ENCODE data around the gene GDF10. TPM values are rescaled to one million over a fixed set of nuclear protein-coding genes. Genes with fewer than 3 reads are reported as not detected.

GDF10 gene
- total and polyA plus RNA-seq, 9 of the 15 experiments (the other 6 are each of a cell fraction or from before 2014, with no cell fraction given), result 0.03 to 0.20 (median 0.11) TPM; not detected in 6

- Histone ChIP-seq H3K79me2 (ENCODE audit: control insufficient read depth, insufficient read depth, low read length) (no peaks in the 10 kb centered on the region), H3K4me2 (ENCODE audit: insufficient read depth, low read length) (no peak overlapping the region), H2AFZ (ENCODE audit: low read depth, low read length) (no peak overlapping the region), H3K9ac (ENCODE audit: insufficient read depth in 1 of 2, low read depth in 2 of 2, low read length in 2 of 2) (no peak overlapping the region), H3K4me3 (no peak overlapping the region), H3K9me1 (ENCODE audit: control insufficient read depth, insufficient read depth, low read length) (no peaks in the 10 kb centered on the region), H4K20me1 (replicated peaks; ENCODE audit: control insufficient read depth, insufficient read depth, low read length) (peaks cover 4% of the 10 kb centered on the region; the same call in 1 of the 2 replicates), H3K9me3 (replicated peaks; ENCODE audit: control insufficient read depth, insufficient read depth, low read depth, low read length) (no peaks in the 10 kb centered on the region), H3K27me3 (ENCODE audit: control insufficient read depth in 2 of 2, insufficient read depth in 2 of 2, low read length in 2 of 2) (no peaks in the 10 kb centered on the region; a peak in 1 of 5 replicates), H3K36me3 (ENCODE audit: control insufficient read depth, insufficient read depth, low read length) (no peaks in the 10 kb centered on the region), H3K27ac (ENCODE audit: extremely low read depth, low read depth, low read length) (no peak overlapping the region), H3K4me1 (replicated peaks in 1 of 2; ENCODE audit: control insufficient read depth in 2 of 2, insufficient read depth in 2 of 2, low read length in 2 of 2) (peaks cover 7 to 11% of the 10 kb centered on the region in 2 experiments)
- intact Hi-C loops (cut with micrococcal nuclease) (no loop called here), in situ Hi-C loops (cut with MboI) (loop anchor here (10.0 kb wide), 1 partner anchor 282 kb away; no protein-coding TSS in a partner anchor)
- ChIA-PET CTCF (ENCODE audit: low intra/inter-chr PET ratio) (no interaction called here), POLR2A (no interaction called here)
- no TSS peak for BruUV-seq (replicated peaks)
- ATAC-seq (no peak), FAIRE-seq (no peak), DNase-seq (ENCODE audit: extremely low read depth in 1 of 4, low spot score in 3 of 4) (no peak)
- 12% methylated on average over 4 of the region's 4 CpGs for WGBS (ENCODE audit: insufficient coverage, low coverage, missing lambda C conversion rate)
- no peak for TF ChIP-seq PBX2 (CRISPR knock-in tag; IDR thresholded peaks at IDR 0.05; ENCODE audit: low read depth)
- TF ChIP-seq PBX2 (tag; conservative IDR thresholded peaks at IDR 0.05; ENCODE audit: low read depth), result no peak
- TF ChIP-seq SMARCA5 (IDR thresholded peaks at IDR 0.05), result no peak
- no peak for TF ChIP-seq CBFA2T2 (conservative IDR thresholded peaks at IDR 0.05)
- TF ChIP-seq GTF3C2 (IDR thresholded peaks at IDR 0.05; ENCODE audit: borderline replicate concordance, extremely low read depth, insufficient read length), result no peak
- no peak for TF ChIP-seq TAF1 (IDR thresholded peaks at IDR 0.05; ENCODE audit: control insufficient read depth, extremely low read depth, insufficient read depth, low read length, severe bottlenecking)
- no peak for TF ChIP-seq MYC (IDR thresholded peaks at IDR 0.05; ENCODE audit: low read depth, low read length)
- TF ChIP-seq MYC (CRISPR knock-in tag; IDR thresholded peaks at IDR 0.05; ENCODE audit: borderline replicate concordance, low read depth), result no peak
- TF ChIP-seq MAFK (IDR thresholded peaks at IDR 0.05; ENCODE audit: low read length), result no peak
Observed at GRCh38 chr10:47317251-47317650, 17.3 kb downstream of the GDF10 start.

All from K562 (cell line).